ENCODE data around the gene MGARP.

GRCh38 chr4:139253713-139254112 lies 26.3 kb downstream of the MGARP start:
- TF ChIP-seq POLR2A (IDR thresholded peaks at IDR 0.05): no peak
- no peak for TF ChIP-seq CTCF (IDR thresholded peaks at IDR 0.05)
